ENCODE measurements around the gene NINL. TPM values are rescaled to one million over a fixed set of nuclear protein-coding genes. Genes with fewer than 3 reads are reported as not detected.
A peak's percentile ranks its signal among the peaks of the same experiment; 100 is the strongest.
"Not testable (repeated sequence)": the region's sequence is repeated elsewhere in the genome, so short reads cannot be mapped to it uniquely, and the experiment has no call there.

The NINL gene
- total RNA-seq, result 1 to 10 TPM; 3.1 to 6.9 (median 4.9) TPM
- total RNA-seq (2013), result 3.6 TPM

DNA sequence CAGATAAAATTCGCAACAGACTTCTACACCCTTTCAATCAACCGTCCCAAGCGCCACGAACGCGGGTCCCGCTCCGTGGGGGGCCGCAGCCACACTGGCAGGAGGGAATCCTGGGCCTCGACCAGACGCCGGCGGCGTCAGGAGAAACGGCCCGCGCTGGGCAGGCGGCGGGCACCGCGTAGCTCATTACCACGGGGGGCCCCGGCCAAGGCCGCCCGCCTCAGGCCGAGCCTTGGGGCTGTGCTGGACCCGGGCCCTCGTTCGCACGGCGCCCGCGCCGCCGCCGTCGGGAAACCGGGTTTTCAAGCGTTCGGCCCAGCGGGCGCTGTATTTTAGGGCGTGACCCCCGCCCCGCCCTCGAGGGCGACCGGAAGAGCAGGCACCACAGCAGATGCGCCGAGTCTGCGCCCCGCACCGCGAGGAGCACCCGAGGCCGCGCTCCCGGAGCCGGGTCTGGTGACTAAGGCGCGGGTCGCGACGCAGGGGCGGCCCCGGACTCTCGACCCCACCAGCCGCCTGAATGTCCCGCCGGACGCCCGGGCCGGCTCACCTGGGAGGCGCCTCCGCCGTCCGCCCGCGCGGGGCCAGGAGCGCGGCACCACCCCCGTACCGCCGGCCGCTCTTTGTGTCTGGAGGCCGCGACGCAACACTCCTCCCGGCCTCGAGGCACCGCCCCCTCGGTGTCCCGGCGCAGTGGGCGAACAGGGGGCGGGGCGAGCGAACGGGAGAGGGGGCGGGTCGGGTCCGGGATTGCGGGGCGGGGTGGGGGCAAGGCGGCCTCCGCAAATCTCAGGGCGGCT is at the start of gene NINL:
Gene NINL, minus strand, starts transcription at position 627 of the 800 bp plus-strand sequence. CDS start 58,944 bp downstream, outside the sequence.
- Mint-ChIP-seq H3K4me3 (peak within 1 kb of the TSS; percentile 80), H3K9me3 (no peaks in the 10 kb centered on the region), H3K27ac (peak within 1 kb of the TSS in 1 of 2 donors; percentile 24), H3K4me1 (peaks cover 5 to 6% of the 10 kb centered on the region in 2 donors), H3K36me3 (no peaks in the 10 kb centered on the region), H3K27me3 (ENCODE audit: low read depth in 2 of 2) (peaks cover 17 to 19% of the 10 kb centered on the region in 2 donors)
- intact Hi-C loops (cut with micrococcal nuclease), result no loop called here
- 3% methylated on average over 108 of the region's 108 CpGs for WGBS (ENCODE audit: insufficient coverage)
- Histone ChIP-seq H3K36me3 (ENCODE audit: control insufficient read depth, insufficient read depth, low read length) (no peaks in the 10 kb centered on the region), H3K27ac (ENCODE audit: low read length) (no peak within 1 kb of the TSS), H3K4me3 (ENCODE audit: low read length) (peak within 1 kb of the TSS; percentile 20), H3K4me1 (ENCODE audit: control insufficient read depth, insufficient read depth, low read length) (peaks cover 11% of the 10 kb centered on the region), H3K9me3 (ENCODE audit: control insufficient read depth, insufficient read depth, low read length) (no peaks in the 10 kb centered on the region), H3K27me3 (ENCODE audit: control insufficient read depth, insufficient read depth, low read length) (peaks cover 9% of the 10 kb centered on the region)
- peak; percentile 23 to 66 for DNase-seq
- ATAC-seq, result peak; percentile 63 to 84 (median 77)
- TF ChIP-seq, protein P1, sequence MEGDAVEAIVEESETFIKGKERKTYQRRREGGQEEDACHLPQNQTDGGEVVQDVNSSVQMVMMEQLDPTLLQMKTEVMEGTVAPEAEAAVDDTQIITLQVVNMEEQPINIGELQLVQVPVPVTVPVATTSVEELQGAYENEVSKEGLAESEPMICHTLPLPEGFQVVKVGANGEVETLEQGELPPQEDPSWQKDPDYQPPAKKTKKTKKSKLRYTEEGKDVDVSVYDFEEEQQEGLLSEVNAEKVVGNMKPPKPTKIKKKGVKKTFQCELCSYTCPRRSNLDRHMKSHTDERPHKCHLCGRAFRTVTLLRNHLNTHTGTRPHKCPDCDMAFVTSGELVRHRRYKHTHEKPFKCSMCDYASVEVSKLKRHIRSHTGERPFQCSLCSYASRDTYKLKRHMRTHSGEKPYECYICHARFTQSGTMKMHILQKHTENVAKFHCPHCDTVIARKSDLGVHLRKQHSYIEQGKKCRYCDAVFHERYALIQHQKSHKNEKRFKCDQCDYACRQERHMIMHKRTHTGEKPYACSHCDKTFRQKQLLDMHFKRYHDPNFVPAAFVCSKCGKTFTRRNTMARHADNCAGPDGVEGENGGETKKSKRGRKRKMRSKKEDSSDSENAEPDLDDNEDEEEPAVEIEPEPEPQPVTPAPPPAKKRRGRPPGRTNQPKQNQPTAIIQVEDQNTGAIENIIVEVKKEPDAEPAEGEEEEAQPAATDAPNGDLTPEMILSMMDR (IDR thresholded peaks at IDR 0.05), result no peak

DNA sequence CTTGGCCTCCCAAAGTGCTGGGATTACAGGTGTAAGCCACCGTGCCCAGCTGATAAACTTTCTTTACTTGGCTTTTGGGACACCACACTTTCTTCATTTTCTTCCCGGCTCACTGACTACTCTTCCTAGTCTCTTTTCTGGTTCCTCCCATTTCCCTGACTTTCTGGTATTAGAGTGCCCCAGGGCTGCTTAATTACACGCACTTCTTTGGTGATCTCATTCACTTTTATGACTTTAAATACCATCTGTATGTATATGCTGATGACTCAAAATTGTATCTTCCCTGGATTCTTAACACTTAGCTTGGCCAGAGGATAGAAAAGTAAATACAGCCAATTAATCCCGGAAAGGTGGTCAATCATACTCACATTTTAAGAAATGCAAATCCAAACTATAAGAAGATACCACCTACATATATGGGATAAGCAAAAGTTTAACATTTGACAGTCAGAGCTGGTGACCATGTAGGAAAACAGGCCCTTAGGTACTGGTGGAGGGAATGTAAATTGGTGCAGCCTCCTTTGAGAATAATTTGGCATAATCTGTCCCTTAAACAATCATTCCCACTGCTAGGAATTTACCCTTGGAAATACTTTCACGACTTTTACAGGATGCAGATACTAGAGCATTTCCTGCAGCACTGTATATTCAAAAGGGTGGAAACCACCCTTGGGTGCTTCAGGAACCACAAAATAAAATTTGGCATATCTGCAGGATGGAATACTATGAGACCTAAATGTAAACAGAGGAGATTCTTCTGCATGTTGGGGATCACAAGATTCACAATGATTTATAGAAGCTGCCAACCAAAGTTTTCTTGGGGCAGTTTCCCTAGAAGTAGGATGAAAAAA is 47.8 kb upstream of the NINL start:
- no peaks in the 10 kb centered on the region for H3K27me3 Mint-ChIP-seq (ENCODE audit: low read depth in 2 of 2)
- TF ChIP-seq, protein P1 (IDR thresholded peaks at IDR 0.05), result no peak
- H3K9me3 ChIP-seq (ENCODE audit: control insufficient read depth, insufficient read depth, low read length), result no peaks in the 10 kb centered on the region
- ATAC-seq, result no peak
- peaks cover 3% of the 10 kb centered on the region for H3K36me3 ChIP-seq (ENCODE audit: control insufficient read depth, insufficient read depth, low read length)
- 84% methylated on average over 3 of the region's 5 CpGs for WGBS (ENCODE audit: insufficient coverage)
- no peaks in the 10 kb centered on the region for H3K4me1 Mint-ChIP-seq
- H3K27ac Mint-ChIP-seq, result no peak overlapping the region
- no peak overlapping the region for H3K4me3 ChIP-seq (ENCODE audit: low read length)
- no peak overlapping the region for H3K4me3 Mint-ChIP-seq
- H3K27me3 ChIP-seq (ENCODE audit: control insufficient read depth, insufficient read depth, low read length), result no peaks in the 10 kb centered on the region
- DNase-seq, result no peak
- H3K27ac ChIP-seq (ENCODE audit: low read length), result no peak overlapping the region
- H3K4me1 ChIP-seq (ENCODE audit: control insufficient read depth, insufficient read depth, low read length), result no peaks in the 10 kb centered on the region
- peaks cover 0 to 5% of the 10 kb centered on the region in 2 donors for H3K9me3 Mint-ChIP-seq
- peaks cover 5% of the 10 kb centered on the region for H3K36me3 Mint-ChIP-seq
- intact Hi-C loops (cut with micrococcal nuclease), result no loop called here

DNA sequence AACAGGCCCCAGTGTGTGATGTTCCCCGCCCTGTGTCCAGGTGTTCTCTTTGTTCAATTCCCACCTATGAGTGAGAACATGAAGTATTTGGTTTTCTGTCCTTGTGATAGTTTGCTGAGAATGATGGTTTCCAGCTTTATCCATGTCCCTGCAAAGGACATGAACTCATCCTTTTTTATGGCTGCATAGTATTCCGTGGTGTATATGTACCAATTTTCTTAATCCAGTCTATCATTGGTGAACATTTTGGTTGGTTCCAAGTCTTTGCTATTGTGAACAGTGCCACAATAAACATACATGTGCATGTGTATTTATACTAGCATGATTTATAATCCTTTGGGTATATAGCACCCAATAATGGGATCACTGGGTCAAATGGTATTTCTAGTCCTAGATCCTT is 45.3 kb upstream of the NINL start:
- H3K27ac ChIP-seq (ENCODE audit: low read length); H3K27me3 Mint-ChIP-seq (ENCODE audit: low read depth in 2 of 2); DNase-seq; H3K4me3 Mint-ChIP-seq; ATAC-seq; H3K9me3 Mint-ChIP-seq; H3K36me3 ChIP-seq (ENCODE audit: control insufficient read depth, insufficient read depth, low read length); H3K9me3 ChIP-seq (ENCODE audit: control insufficient read depth, insufficient read depth, low read length); H3K4me1 Mint-ChIP-seq; H3K4me1 ChIP-seq (ENCODE audit: control insufficient read depth, insufficient read depth, low read length); intact Hi-C loops (cut with micrococcal nuclease); H3K4me3 ChIP-seq (ENCODE audit: low read length); H3K36me3 Mint-ChIP-seq; H3K27me3 ChIP-seq (ENCODE audit: control insufficient read depth, insufficient read depth, low read length); H3K27ac Mint-ChIP-seq: not testable (repeated sequence)
- 100% methylated on average over 1 of the region's 2 CpGs for WGBS (ENCODE audit: insufficient coverage)
